Lung (tissue), 12 donors: ENCODE data around the gene GZMH. TPM values are rescaled to one million over a fixed set of nuclear protein-coding genes. Genes with fewer than 3 reads are reported as not detected.

Source experiments
- ATAC-seq: fragments of 200-7000 bp; cut with Tn5 transposase; one replicate; pipeline ENCODE4 v1.9.1; 2020; ENCODE audit warnings: moderate number of reproducible peaks; ENCODE audit not compliant: insufficient read depth, low FRiP score
- DNase-seq, 3 donors: peaks; one replicate each; pipeline ENCODE4 v3.0.0-alpha.2; 2013 to 2017
- H3K27ac ChIP-seq, 2 donors: one replicate each; pipeline ENCODE4 v1.5.1; 2013; ENCODE audit warnings: mild to moderate bottlenecking in 2 of 2, moderate library complexity in 2 of 2, control low read depth in 1 of 2, inconsistent platforms in 1 of 2, low read depth in 1 of 2, low read length in 1 of 2
- H3K27me3 ChIP-seq, 3 donors: one replicate each; pipeline ENCODE4 v1.5.1; 2013; ENCODE audit warnings: low read length in 2 of 3; ENCODE audit not compliant: control insufficient read depth in 3 of 3, insufficient read depth in 3 of 3
- H3K36me3 ChIP-seq, 4 donors: one replicate each; pipeline ENCODE4 v1.5.1; 2013; ENCODE audit warnings: low read length in 4 of 4, mild to moderate bottlenecking in 1 of 4, moderate library complexity in 1 of 4; ENCODE audit not compliant: control insufficient read depth in 4 of 4, insufficient read depth in 4 of 4
- H3K4me1 ChIP-seq, 5 donors: one replicate each; pipeline ENCODE4 v1.5.1; 2013; ENCODE audit warnings: low read length in 5 of 5, mild to moderate bottlenecking in 2 of 5, moderate library complexity in 1 of 5; ENCODE audit not compliant: control insufficient read depth in 5 of 5, insufficient read depth in 5 of 5
- H3K4me3 ChIP-seq: one replicate; pipeline ENCODE4 v1.5.1; 2013; ENCODE audit warnings: mild to moderate bottlenecking, control low read depth, moderate library complexity
- H3K9ac ChIP-seq, 2 donors: one replicate each; pipeline ENCODE4 v1.5.1; 2013; ENCODE audit warnings: low read length in 2 of 2, control low read depth in 1 of 2; ENCODE audit not compliant: insufficient read depth in 1 of 2
- H3K9me3 ChIP-seq, 4 donors: one replicate each; pipeline ENCODE4 v1.5.1; 2013; ENCODE audit warnings: low read length in 3 of 4, mild to moderate bottlenecking in 1 of 4, moderate library complexity in 1 of 4; ENCODE audit not compliant: control insufficient read depth in 4 of 4, insufficient read depth in 3 of 4
- WGBS, 2 donors: extraction: QIAGEN DNeasy Blood & Tissue Kit; methylation state at CpG; one replicate each; pipeline ENCODE4 v1.1.7; 2013; 5-methylcytosine and 5-hydroxymethylcytosine counted together
- polyA plus RNA-seq, 2 donors: library from polyadenylated mRNA; stranded (reverse); fragments of 200-250 nt; gene quantifications; one replicate each; pipeline ENCODE4 v1.2.1, GENCODE V29; 2013
- total RNA-seq, 2 donors: library from RNA; depleted of rRNA in 1 of 2; stranded (reverse); fragments of >200 nt in 1 of 2; gene quantifications; one replicate each; pipeline ENCODE4 v1.2.1, GENCODE V29; 2014 to 2021
- TF ChIP-seq, protein P1 (sequence below): IDR thresholded peaks from 2 replicates; pipeline ENCODE4 v1.5.1; 2012; ENCODE audit warnings: mild to moderate bottlenecking; ENCODE audit errors: control extremely low read depth, extremely low read depth
- donor health status: control.
- donor health status: control.
- donor health status: Bipolar disorder and iron deficiency.
- donor health status: healthy.
- donor health status: DM: yes; HTN: yes; CAD: no.

The GZMH gene
- total and polyA plus RNA-seq, 4 donors, result 1.2 to 3.1 (median 2.9) TPM; not detected in 1

GRCh38 chr14:24612196-24612595 is 2.7 kb upstream of the GZMH start:
- TF ChIP-seq, protein P1, sequence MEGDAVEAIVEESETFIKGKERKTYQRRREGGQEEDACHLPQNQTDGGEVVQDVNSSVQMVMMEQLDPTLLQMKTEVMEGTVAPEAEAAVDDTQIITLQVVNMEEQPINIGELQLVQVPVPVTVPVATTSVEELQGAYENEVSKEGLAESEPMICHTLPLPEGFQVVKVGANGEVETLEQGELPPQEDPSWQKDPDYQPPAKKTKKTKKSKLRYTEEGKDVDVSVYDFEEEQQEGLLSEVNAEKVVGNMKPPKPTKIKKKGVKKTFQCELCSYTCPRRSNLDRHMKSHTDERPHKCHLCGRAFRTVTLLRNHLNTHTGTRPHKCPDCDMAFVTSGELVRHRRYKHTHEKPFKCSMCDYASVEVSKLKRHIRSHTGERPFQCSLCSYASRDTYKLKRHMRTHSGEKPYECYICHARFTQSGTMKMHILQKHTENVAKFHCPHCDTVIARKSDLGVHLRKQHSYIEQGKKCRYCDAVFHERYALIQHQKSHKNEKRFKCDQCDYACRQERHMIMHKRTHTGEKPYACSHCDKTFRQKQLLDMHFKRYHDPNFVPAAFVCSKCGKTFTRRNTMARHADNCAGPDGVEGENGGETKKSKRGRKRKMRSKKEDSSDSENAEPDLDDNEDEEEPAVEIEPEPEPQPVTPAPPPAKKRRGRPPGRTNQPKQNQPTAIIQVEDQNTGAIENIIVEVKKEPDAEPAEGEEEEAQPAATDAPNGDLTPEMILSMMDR, result no peak
- ATAC-seq, result no peak
- H3K27ac ChIP-seq, result no peak overlapping the region
- no peaks in the 10 kb centered on the region for H3K4me1 ChIP-seq
- H3K9ac ChIP-seq, result no peak overlapping the region
- peaks cover 0 to 1% (median 0%) of the 10 kb centered on the region in 4 donors for H3K9me3 ChIP-seq
- peak in 1 of 3 donors; percentile 5 for DNase-seq
- H3K4me3 ChIP-seq, result no peak overlapping the region
- H3K27me3 ChIP-seq, result no peaks in the 10 kb centered on the region
- H3K36me3 ChIP-seq, result no peaks in the 10 kb centered on the region

GRCh38 chr14:24607635-24608514 is 1.6 kb downstream of the GZMH start:
- H3K36me3 ChIP-seq, result no peaks in the 10 kb centered on the region
- no peak overlapping the region for H3K9ac ChIP-seq
- TF ChIP-seq, protein P1, result no peak
- ATAC-seq (no peak), DNase-seq (no peak)
- peaks cover 0 to 4% (median 0%) of the 10 kb centered on the region in 5 donors for H3K4me1 ChIP-seq
- H3K9me3 ChIP-seq, result no peaks in the 10 kb centered on the region
- 72% methylated on average over 8 of the region's 8 CpGs for WGBS, 2 donors
- no peaks in the 10 kb centered on the region for H3K27me3 ChIP-seq
- H3K4me3 ChIP-seq, result no peak overlapping the region
- H3K27ac ChIP-seq, result no peak overlapping the region

- WGBS, 2 donors, result 42 to 57% methylated on average over 4 of the region's 4 CpGs
- Histone ChIP-seq H3K9ac (no peak overlapping the region), H3K27ac (no peak overlapping the region), H3K36me3 (no peaks in the 10 kb centered on the region), H3K4me3 (no peak overlapping the region), H3K4me1 (peaks cover 0 to 4% (median 0%) of the 10 kb centered on the region in 5 donors), H3K9me3 (no peaks in the 10 kb centered on the region), H3K27me3 (no peaks in the 10 kb centered on the region)
- no peak for ATAC-seq
- no peak for DNase-seq
- TF ChIP-seq, protein P1, result no peak
Measured at GRCh38 chr14:24607081-24607480, 2.4 kb downstream of the GZMH start.
